Measurements from ENCODE around the gene PXYLP1.

PXYLP1 gene

GRCh38 chr3:141229132-141229531 is 2.5 kb upstream of the PXYLP1 start:
- no peak for DNase-seq

- DNase-seq = no peak
These were observed 1.3 kb upstream of the PXYLP1 start for GRCh38 chr3:141230293-141230692.

GRCh38 chr3:141231952-141232823 is 563 bp downstream of the PXYLP1 start:
- peak; percentile 73 for DNase-seq

DNA sequence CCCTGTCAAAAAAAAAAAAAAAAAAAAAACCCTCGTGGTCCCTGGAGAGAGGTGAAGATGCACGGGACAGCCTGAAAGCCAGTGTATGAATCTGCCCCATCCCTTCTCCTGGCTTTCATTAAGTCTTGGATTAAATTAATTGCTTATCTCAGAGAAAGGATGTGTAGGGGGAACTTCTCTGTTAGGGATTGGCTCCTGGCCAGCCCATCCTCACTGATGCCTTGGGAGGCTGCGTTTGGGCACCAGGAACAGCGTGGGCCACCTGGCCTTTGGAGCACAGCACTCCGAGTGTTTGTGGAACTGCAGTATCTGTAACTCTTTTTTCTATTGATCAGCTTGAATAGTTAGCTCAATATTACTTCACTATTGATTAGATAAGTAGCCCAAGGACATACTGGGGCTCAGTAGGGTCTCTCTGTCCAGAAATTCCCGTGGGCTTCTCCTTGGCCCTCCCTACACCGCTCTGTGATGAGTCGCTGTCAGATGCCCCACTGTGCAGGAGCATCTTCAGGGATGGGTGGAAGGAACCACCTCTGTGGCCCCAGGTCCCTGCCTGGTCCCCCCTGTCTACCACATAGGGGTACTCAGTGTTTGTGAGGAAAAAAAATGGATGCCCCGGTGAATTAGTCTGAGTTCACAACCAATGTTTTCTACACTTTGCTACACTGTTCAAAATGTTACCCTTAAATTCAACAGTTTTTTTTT is 2.0 kb downstream of the PXYLP1 start:
- no peak for DNase-seq

GRCh38 chr3:141234283-141234682 is 2.7 kb downstream of the PXYLP1 start:
- DNase-seq = no peak

DNA sequence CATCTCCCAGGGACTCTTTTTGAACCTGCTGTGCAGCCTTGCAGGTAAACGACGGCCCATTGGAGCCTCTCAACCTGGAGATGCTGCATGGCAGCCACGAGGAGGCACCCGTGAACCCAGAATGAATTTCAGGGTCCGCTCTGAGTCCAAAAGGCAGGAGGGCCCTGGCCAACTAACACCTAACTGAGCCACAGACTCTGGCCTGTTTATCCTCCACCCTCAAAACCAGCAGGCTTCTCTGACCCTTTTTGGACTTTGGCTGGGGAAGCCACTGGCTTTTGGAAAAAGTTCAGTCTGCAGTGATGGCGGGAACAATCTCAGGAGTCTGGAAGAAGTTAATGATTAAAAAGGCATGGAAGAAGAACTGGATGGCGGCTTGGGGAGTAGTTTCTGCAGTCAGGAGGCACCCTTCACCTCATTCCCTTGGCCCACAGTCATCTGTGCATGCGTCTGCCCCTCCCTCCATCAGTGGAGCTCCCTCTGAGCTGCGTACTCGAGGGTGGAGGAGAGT is 4.1 kb downstream of the PXYLP1 start:
- no peak for DNase-seq

- no peak for DNase-seq
These were observed 4.7 kb downstream of the PXYLP1 start for GRCh38 chr3:141236361-141236760.

GRCh38 chr3:141237701-141238521 is 6.3 kb downstream of the PXYLP1 start:
- no peak for DNase-seq

DNA sequence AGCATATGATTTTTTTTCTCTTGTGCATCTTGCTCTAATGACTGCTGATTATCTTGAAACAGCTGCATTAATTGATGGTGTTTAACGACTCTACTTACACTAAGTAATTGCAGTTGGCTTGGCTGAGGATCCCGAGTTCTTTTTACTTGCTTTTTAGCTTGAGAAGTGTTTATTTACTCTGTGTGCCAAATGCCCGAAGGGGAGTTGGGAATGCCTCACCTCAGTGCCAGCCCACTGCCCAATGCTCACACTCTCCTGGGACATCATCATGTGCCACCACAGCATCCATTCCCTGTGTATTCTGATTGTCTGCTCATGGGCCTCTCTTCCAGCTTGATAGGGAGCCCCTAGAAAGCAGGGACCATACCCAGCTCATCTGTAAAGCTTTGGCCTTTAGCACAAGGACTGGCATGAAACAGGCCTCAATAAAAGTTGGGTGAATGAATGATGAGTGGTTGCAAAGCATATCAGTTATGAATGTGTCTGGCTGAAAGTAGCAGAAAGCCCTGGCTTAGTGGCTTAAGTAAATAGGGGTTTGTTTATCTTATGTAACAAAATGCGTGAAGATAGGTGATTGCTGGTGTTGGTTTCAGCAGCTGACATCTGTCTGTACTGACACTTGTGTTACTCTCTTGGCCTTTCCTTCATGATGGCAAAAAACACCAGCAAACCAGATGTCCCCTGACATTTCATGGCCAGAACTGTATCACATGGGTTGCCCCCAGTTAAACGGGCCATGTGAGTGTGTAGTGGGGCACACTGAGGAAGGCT is 8.1 kb downstream of the PXYLP1 start:
- no peak for DNase-seq

- DNase-seq = no peak
These were observed 8.7 kb downstream of the PXYLP1 start for GRCh38 chr3:141240286-141240685.

DNA sequence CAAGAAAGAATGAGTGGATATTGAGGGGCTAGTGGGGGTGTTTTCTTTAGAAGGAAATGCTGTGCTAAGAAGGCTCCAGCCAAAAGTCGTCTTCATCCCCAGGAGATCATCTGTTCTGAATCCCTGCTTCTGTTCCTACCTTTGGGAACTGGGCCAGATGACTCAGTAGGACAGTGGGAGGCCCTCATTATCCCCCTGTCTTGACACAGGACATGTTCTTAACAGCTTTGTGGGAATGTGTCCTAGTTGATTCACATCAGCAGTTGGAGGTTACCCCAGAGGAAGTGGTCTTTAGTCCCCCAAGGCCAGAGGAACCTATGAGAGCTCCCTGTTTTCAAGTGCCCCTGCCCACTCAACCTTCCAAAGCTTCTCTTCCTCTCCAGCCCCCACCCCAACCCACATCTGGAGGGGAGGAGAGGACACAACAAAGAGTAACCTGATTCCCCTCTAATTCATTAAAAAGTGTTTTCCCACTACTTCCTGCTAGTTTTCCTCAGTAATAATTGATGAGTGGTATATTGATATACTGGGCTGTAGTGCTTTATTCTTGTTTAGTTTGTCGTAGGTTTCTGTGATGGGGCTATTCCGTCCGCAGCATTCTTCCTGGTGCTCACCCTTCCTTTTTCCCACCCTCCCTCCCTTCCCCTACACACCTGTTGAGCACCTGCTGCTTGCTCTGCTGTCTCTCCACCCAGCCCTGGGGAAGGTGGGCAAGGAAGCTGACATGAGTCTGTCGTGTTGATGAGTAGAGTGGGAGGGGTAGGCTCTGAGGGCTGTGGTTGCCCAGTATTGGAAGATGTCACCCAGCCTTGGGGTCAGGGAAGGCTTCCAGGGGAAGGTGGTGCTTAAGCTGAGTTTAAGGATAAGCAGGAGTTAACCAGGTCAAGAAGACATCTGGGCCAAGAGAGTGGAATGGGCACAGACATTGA is 9.3 kb downstream of the PXYLP1 start:
- no peak for DNase-seq

DNA sequence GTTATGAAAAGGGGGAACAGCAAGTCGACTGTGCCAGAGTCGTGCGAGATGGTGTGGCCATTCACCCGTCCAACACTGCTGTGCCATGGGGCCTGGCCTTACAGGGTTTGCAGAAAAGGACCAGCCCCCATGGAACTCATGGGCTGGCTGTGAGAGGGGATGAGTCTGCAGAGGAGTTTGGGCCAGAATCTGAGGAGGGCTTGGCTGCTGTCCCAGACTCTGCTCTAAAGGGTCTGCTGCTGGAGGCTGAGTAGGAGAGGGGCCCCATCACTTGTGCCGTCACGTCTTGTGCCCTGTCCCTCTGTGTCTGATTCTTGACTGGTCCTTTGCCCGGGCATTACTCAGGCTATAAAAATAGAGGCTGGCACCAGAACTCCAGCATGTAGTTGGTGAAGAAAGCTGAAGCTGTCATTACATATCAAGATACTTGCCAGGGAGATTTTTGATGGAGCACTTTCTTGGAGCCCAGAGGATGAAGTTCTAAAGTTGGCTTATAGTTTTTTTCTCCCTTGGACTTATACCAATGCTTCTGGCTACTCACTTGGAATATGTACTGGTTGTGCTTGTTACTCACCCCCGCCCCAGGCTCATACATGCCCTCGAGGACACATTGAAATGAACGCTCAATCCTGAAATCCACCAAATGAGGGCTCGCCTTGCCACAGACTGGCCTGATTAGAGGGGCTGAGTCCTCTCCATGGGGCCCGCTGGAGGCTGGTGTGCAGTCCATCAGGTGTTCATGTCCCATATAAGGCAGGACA is 10.2 kb downstream of the PXYLP1 start:
- no peak for DNase-seq

DNA sequence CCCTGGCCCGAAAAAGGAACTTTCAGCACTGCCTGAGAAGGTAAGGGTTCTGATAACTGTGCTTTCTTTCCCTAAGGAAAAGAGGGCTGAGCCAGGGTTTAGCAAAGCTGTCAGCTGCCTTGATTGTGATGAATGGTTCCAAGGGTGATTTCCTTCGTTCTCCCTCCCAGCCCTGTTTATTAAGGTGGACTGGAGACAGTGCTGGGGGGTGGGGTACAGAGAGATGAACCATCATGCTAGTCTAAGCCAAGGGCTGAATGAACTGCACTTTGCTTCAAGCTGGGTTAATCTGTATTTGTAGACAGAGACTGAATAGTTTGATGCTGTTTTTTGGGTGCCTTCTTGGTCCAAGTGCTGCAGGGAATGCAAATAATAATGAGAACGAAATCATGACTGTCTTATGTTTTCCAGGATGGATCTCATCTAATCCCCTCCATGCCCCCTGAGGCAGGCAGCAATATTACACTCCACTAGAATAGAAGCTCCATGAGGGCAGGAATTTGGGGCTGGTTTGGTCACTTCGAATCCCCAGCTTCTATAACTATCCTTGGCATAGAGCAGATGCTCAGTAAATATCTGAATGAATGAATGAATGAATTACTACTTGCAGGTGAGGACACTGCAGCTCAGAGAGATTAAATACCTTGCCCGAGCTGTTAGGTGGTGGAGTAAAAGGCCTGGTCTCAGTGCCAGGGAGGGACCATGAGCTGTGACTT is 10.9 kb downstream of the PXYLP1 start:
- DNase-seq = no peak

- peak; percentile 77 for DNase-seq
These were observed 11.7 kb downstream of the PXYLP1 start for GRCh38 chr3:141243271-141243707.

DNA sequence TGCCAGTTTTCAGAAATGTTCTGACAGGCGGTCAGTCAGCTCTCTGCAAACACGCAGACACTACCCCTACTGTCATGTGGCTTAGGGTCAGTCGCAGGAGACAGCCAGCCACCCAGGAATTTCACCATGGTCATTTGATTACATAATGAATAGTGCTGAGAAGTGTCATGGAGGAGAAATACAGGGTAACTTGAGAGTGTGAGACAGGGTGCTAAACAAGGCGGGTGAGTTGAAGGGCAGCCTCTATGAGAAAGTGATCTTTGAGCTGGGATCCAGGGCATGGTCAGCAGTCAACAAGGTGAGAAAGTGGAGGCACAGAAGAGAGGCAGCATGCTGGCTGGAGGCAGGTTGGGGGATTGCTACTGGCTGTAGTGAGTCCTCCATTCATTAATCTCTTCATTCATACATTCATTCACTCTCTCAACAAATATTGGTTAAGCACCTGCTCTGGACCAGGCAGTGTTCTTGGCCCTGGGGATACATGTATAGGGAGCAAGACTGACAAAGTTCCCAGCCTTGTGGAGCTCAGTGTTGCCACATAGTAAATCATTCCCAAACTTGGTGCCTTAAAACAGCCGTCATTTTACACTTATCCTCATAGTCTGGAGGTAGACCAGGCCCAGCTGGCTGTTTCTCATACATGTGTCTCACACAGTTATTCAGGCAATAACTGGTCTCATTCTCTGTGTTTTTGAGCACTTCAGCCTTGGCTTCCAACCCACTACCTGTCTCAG is 14.8 kb downstream of the PXYLP1 start:
- DNase-seq = no peak

GRCh38 chr3:141246958-141247301 is 15.3 kb downstream of the PXYLP1 start:
- DNase-seq = no peak

DNA sequence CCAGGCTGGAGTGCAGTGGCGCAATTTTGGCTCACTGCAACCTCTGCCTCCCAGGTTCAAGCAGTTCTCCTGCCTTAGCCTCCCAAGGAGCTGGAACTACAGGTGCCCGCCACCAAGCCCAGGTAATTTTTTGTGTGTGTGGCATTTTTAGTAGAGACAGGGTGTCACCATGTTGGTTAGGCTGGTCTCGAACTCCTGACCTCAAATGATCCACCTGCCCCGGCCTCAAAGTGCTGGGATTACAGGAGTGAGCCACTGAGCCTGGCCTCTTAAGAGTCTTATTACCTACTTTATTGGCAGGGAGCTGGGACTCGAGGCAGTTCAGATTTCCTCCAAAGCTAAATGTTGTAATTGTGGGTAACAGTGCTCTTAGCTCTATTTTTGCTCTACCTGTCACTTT is 16.4 kb downstream of the PXYLP1 start:
- DNase-seq = no peak

DNA sequence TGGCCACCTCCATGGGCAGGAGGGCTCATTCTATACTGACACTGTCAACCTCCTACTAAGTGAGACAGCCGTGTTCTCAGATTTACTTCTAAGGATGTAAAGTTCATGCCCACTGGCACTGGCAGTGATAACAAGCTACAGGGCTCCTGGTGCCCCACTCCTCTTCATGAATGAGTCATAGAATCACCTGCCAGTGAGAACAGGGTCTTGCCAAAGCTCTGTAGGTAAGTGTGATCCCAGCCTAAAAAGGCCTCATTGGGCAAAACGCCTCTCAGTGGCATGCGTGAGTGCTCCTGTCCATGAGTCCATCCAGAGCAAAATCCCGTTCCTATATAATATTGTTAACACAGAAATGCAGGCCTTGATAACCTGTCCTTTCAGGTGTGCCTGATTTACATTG is 17.4 kb downstream of the PXYLP1 start:
- no peak for DNase-seq

DNA sequence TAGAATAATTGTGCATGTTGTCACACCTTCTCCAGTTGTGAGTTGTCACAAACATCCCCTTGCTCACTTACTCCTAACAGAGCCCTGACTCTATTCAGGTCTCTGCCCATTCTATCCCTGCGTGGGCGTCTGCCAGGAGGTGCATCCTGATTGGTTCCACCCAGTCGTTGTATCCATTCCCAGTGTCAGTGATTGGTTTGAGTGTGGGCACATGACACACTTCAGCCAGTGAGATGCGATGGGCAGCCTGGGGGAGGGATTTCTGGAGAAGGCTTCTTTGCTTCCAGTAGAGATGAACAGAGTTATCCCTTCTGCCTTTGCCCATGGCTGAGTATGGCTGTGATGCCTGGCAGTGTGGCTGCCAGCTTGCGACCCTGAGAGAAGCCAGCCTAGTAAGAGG is 18.7 kb downstream of the PXYLP1 start:
- no peak for DNase-seq
